ENCODE results near the gene TCF4. TPM values are rescaled to one million over a fixed set of nuclear protein-coding genes. Genes with fewer than 3 reads are reported as not detected.

Gene TCF4
- total RNA-seq, 1 experiment from 2014 or later: 93.7 TPM

DNA sequence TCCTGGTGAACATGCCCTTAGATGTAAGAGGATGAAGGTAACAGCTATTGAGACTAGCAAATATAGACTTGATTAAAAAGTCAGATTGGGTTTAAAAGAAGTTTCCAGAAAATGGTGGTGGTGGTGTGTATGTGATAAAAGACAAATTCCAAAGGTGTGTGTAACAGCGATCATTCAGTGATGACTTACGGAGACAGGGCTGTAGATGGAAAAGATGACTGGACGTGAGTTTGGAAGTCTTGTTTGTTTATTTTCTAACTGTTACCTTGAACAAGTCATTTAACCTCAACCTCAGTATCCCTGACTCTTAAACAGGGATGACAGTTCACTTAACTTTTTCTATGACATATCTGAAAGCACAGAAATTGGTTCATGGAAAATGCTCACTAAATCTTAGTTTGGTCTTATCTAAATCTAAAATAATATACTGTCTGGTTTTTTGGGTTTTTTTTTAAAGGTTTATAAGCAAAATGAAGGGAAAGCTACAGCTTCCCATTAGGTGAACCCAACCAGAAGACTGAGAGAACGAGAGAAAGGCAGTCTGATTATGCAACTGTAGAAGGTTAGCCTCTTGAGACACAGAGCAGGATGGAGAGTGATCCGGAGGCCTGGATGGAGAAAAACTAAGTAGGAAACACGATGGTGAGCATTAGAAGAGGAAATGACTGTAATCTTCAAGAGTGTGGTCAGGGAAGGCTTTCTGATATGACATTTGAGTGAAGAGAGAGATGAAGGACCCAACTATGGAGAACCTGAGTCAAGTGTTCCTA lies 71.9 kb downstream of the TCF4 start:
- no peaks in the 10 kb centered on the region for H3K36me3 Mint-ChIP-seq (ENCODE audit: insufficient read depth, unreplicated experiment)
- no TSS peak for BruUV-seq (replicated peaks)
- H3K36me3 ChIP-seq (ENCODE audit: control insufficient read depth, insufficient read depth, low read length): no peaks in the 10 kb centered on the region
- H3K27me3 Mint-ChIP-seq (ENCODE audit: insufficient read depth, unreplicated experiment): no peaks in the 10 kb centered on the region
- no peaks in the 10 kb centered on the region for H3K9me3 Mint-ChIP-seq (ENCODE audit: unreplicated experiment)
- no peak for DNase-seq
- H3K4me3 Mint-ChIP-seq (ENCODE audit: unreplicated experiment): no peak overlapping the region
- H3K4me1 Mint-ChIP-seq (ENCODE audit: low read depth, unreplicated experiment): no peaks in the 10 kb centered on the region
- CTCF ChIA-PET: no interaction called here
- H3K27me3 ChIP-seq (replicated peaks; ENCODE audit: control insufficient read depth, insufficient read depth, low read length): no peaks in the 10 kb centered on the region
- no peak overlapping the region for H3K27ac Mint-ChIP-seq (ENCODE audit: unreplicated experiment)
- TF ChIP-seq, protein P1, sequence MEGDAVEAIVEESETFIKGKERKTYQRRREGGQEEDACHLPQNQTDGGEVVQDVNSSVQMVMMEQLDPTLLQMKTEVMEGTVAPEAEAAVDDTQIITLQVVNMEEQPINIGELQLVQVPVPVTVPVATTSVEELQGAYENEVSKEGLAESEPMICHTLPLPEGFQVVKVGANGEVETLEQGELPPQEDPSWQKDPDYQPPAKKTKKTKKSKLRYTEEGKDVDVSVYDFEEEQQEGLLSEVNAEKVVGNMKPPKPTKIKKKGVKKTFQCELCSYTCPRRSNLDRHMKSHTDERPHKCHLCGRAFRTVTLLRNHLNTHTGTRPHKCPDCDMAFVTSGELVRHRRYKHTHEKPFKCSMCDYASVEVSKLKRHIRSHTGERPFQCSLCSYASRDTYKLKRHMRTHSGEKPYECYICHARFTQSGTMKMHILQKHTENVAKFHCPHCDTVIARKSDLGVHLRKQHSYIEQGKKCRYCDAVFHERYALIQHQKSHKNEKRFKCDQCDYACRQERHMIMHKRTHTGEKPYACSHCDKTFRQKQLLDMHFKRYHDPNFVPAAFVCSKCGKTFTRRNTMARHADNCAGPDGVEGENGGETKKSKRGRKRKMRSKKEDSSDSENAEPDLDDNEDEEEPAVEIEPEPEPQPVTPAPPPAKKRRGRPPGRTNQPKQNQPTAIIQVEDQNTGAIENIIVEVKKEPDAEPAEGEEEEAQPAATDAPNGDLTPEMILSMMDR (IDR thresholded peaks at IDR 0.05; ENCODE audit: insufficient read depth in 1 of 2, low read depth in 1 of 2, low read length in 1 of 2, severe bottlenecking in 1 of 2, unreplicated experiment in 1 of 2): no peak
- H3K4me3 ChIP-seq (ENCODE audit: low read depth, low read length): no peak overlapping the region
- H3K4me1 ChIP-seq: peaks cover 19% of the 10 kb centered on the region
- intact Hi-C loops (cut with micrococcal nuclease; ENCODE audit: unreplicated experiment): no loop called here
- POLR2A ChIA-PET: no interaction called here
- H3K9me3 ChIP-seq: no peaks in the 10 kb centered on the region

DNA sequence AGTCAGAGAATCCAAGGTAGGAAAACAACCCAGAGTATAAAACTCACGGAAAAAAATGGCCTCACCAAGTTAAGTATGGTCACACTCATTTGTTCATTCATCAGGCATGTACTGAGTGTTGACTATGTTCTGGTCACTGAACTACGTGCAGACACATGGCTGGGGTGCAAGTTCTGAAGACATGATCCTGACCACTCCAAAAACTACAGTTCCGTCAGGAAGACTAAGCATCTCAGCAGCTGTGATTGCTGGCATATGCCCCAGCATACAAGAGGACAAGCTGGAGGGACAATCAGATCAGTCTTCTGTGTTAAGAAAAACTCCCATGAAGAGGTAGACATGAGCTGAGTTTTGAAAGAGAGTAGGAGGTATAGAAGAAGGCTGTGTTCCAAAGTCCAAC lies 72.8 kb downstream of the TCF4 start:
- no peak overlapping the region for H3K4me3 Mint-ChIP-seq (ENCODE audit: unreplicated experiment)
- BruUV-seq (replicated peaks): no TSS peak
- no peaks in the 10 kb centered on the region for H3K36me3 Mint-ChIP-seq (ENCODE audit: insufficient read depth, unreplicated experiment)
- CTCF ChIA-PET: no interaction called here
- Histone ChIP-seq H3K4me3 (ENCODE audit: low read depth, low read length) (no peak overlapping the region), H3K4me1 (peaks cover 23% of the 10 kb centered on the region), H3K9me3 (no peaks in the 10 kb centered on the region), H3K27me3 (replicated peaks; ENCODE audit: control insufficient read depth, insufficient read depth, low read length) (no peaks in the 10 kb centered on the region), H3K36me3 (ENCODE audit: control insufficient read depth, insufficient read depth, low read length) (no peaks in the 10 kb centered on the region)
- no peaks in the 10 kb centered on the region for H3K4me1 Mint-ChIP-seq (ENCODE audit: low read depth, unreplicated experiment)
- H3K27ac Mint-ChIP-seq (ENCODE audit: unreplicated experiment): no peak overlapping the region
- H3K27me3 Mint-ChIP-seq (ENCODE audit: insufficient read depth, unreplicated experiment): no peaks in the 10 kb centered on the region
- POLR2A ChIA-PET: no interaction called here
- intact Hi-C loops (cut with micrococcal nuclease; ENCODE audit: unreplicated experiment): no loop called here
- TF ChIP-seq, protein P1 (IDR thresholded peaks at IDR 0.05; ENCODE audit: insufficient read depth in 1 of 2, low read depth in 1 of 2, low read length in 1 of 2, severe bottlenecking in 1 of 2, unreplicated experiment in 1 of 2): no peak
- no peak for DNase-seq
- H3K9me3 Mint-ChIP-seq (ENCODE audit: unreplicated experiment): no peaks in the 10 kb centered on the region

DNA sequence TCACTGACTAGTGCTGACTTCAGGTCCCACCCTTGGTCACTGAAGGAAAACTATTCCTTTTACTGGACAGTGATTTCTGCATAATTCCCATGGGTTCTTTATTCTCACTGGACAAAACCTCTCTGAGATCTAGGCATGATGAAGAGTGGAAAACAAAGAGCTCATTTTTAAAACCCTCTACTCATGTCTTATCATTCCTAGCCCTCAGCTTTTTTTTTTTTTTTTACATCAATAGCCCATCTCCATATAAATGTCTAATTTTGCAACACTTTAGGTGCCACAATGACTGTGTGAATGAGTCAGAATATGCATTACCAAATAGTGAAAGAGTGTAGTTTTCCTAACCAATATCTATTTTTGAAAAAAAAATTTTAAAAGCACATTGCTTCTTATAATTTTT lies 74.8 kb downstream of the TCF4 start:
- no TSS peak for BruUV-seq (replicated peaks)
- POLR2A ChIA-PET: no interaction called here
- H3K27me3 Mint-ChIP-seq (ENCODE audit: insufficient read depth, unreplicated experiment): no peaks in the 10 kb centered on the region
- Histone ChIP-seq H3K4me1 (peaks cover 30% of the 10 kb centered on the region), H3K9me3 (no peaks in the 10 kb centered on the region), H3K4me3 (ENCODE audit: low read depth, low read length) (no peak overlapping the region), H3K36me3 (ENCODE audit: control insufficient read depth, insufficient read depth, low read length) (no peaks in the 10 kb centered on the region), H3K27me3 (replicated peaks; ENCODE audit: control insufficient read depth, insufficient read depth, low read length) (no peaks in the 10 kb centered on the region)
- no peak overlapping the region for H3K4me3 Mint-ChIP-seq (ENCODE audit: unreplicated experiment)
- H3K36me3 Mint-ChIP-seq (ENCODE audit: insufficient read depth, unreplicated experiment): no peaks in the 10 kb centered on the region
- intact Hi-C loops (cut with micrococcal nuclease; ENCODE audit: unreplicated experiment): loop anchor here (5.0 kb wide), 1 partner anchor 234 kb away; no protein-coding TSS in a partner anchor
- TF ChIP-seq, protein P1 (IDR thresholded peaks at IDR 0.05; ENCODE audit: insufficient read depth in 1 of 2, low read depth in 1 of 2, low read length in 1 of 2, severe bottlenecking in 1 of 2, unreplicated experiment in 1 of 2): no peak
- CTCF ChIA-PET: no interaction called here
- no peak for DNase-seq
- no peaks in the 10 kb centered on the region for H3K4me1 Mint-ChIP-seq (ENCODE audit: low read depth, unreplicated experiment)
- no peak overlapping the region for H3K27ac Mint-ChIP-seq (ENCODE audit: unreplicated experiment)
- H3K9me3 Mint-ChIP-seq (ENCODE audit: unreplicated experiment): no peaks in the 10 kb centered on the region

Measured in Caco-2 (cell line).